Activated CD8-positive, alpha-beta T cell treated with anti-CD3 and anti-CD28 coated beads for 36 hours (primary cell): ENCODE results near the gene LGSN. TPM values are rescaled to one million over a fixed set of nuclear protein-coding genes. Genes with fewer than 3 reads are reported as not detected.
"Not testable (repeated sequence)": the region's sequence is repeated elsewhere in the genome, so short reads cannot be mapped to it uniquely, and the experiment has no call there.

Experiments
- ATAC-seq: fragments of 200-7000 bp; cut with Tn5 transposase; one replicate; pipeline ENCODE4 v1.10.0; 2021; ENCODE audit warnings: mild to moderate bottlenecking, moderate library complexity
- CTCF ChIA-PET: fragments of 350-600 bp; sonication (Branson Sonifier 250); formaldehyde crosslinking; loops from one replicate; lab custom pipeline; 2021; ENCODE audit warnings: antibody characterized with exemption; lab: Charles Lee
- POLR2A ChIA-PET: fragments of 350-600 bp; sonication (Branson Sonifier 250); formaldehyde crosslinking; loops from one replicate; lab custom pipeline; 2021; ENCODE audit warnings: antibody characterized with exemption; lab: Charles Lee
- DNase-seq: peaks from one replicate; pipeline ENCODE4 v3.0.0-alpha.2; 2020
- H3K27ac Mint-ChIP-seq: one replicate; pipeline ENCODE4 v1.8.0; 2021; ENCODE audit warnings: mild to moderate bottlenecking, mixed read lengths
- H3K27me3 Mint-ChIP-seq: one replicate; pipeline ENCODE4 v1.8.0; 2021; ENCODE audit warnings: mixed read lengths
- H3K36me3 Mint-ChIP-seq: one replicate; pipeline ENCODE4 v1.8.0; 2021; ENCODE audit warnings: low read depth, mixed read lengths
- H3K4me1 Mint-ChIP-seq: one replicate; pipeline ENCODE4 v1.8.0; 2021; ENCODE audit warnings: low read depth, mixed read lengths
- H3K4me3 Mint-ChIP-seq: one replicate; pipeline ENCODE4 v1.8.0; 2021; ENCODE audit warnings: mild to moderate bottlenecking, moderate library complexity, mixed read lengths
- H3K9me3 Mint-ChIP-seq: one replicate; pipeline ENCODE4 v1.8.0; 2021; ENCODE audit warnings: mixed read lengths
- CTCF ChIP-seq: fragments of 200-600 bp; IDR thresholded peaks from one replicate; pipeline ENCODE4 v1.8.0; 2022; ENCODE audit warnings: antibody characterized with exemption, mild to moderate bottlenecking
- intact Hi-C: fragments of 100-400 bp; cut with micrococcal nuclease; formaldehyde crosslinking; loops from one replicate; pipeline ENCODE4 v1.10.0; 2022
- total RNA-seq, 2 experiments: library from RNA; stranded (reverse); gene quantifications; one replicate each; pipeline ENCODE4 v1.2.3, GENCODE V29; 2021

LGSN gene
- total RNA-seq, 2 experiments from 2014 or later = not detected

GRCh38 chr6:63346217-63346835 lies 26.5 kb upstream of the LGSN start:
- no peak for DNase-seq
- Mint-ChIP-seq H3K4me1 (no peaks in the 10 kb centered on the region), H3K9me3 (no peaks in the 10 kb centered on the region), H3K27ac (no peak overlapping the region), H3K27me3 (no peaks in the 10 kb centered on the region), H3K36me3 (no peaks in the 10 kb centered on the region), H3K4me3 (no peak overlapping the region)
- ChIA-PET CTCF (no interaction called here), POLR2A (no interaction called here)
- no peak for ATAC-seq
- intact Hi-C loops = no loop called here
- TF ChIP-seq CTCF = no peak

- ATAC-seq (no peak), DNase-seq (no peak)
- Mint-ChIP-seq H3K4me3 (no peak overlapping the region), H3K9me3 (peaks cover 12% of the 10 kb centered on the region), H3K27me3 (no peaks in the 10 kb centered on the region), H3K36me3 (no peaks in the 10 kb centered on the region), H3K27ac (no peak overlapping the region), H3K4me1 (no peaks in the 10 kb centered on the region)
- ChIA-PET POLR2A (no interaction called here), CTCF (no interaction called here)
- intact Hi-C loops = no loop called here
- TF ChIP-seq CTCF = no peak
Observed at GRCh38 chr6:63340351-63340750, 20.6 kb upstream of the LGSN start.

GRCh38 chr6:63334652-63335051 lies 14.9 kb upstream of the LGSN start:
- CTCF ChIA-PET = interaction anchor here (1.2 kb wide), 1 partner anchor 240 kb away, joined by 3 read pairs; no protein-coding TSS in a partner anchor
- intact Hi-C loops, H3K4me1 Mint-ChIP-seq, H3K27ac Mint-ChIP-seq, H3K4me3 Mint-ChIP-seq, ATAC-seq, POLR2A ChIA-PET, DNase-seq, H3K27me3 Mint-ChIP-seq, H3K36me3 Mint-ChIP-seq, H3K9me3 Mint-ChIP-seq: not testable (repeated sequence)

- intact Hi-C loops = no loop called here
- Mint-ChIP-seq H3K9me3 (peaks cover 2% of the 10 kb centered on the region), H3K4me3 (no peak overlapping the region), H3K27me3 (no peaks in the 10 kb centered on the region), H3K27ac (no peak overlapping the region), H3K36me3 (no peaks in the 10 kb centered on the region), H3K4me1 (no peaks in the 10 kb centered on the region)
- ChIA-PET POLR2A (no interaction called here), CTCF (interaction anchor here (1.2 kb wide), 1 partner anchor 241 kb away, joined by 3 read pairs; no protein-coding TSS in a partner anchor)
- DNase-seq (no peak), ATAC-seq (no peak)
- TF ChIP-seq CTCF = no peak
Observed at GRCh38 chr6:63333440-63333839, 13.7 kb upstream of the LGSN start.

- CTCF ChIA-PET, H3K27ac Mint-ChIP-seq, H3K27me3 Mint-ChIP-seq, H3K9me3 Mint-ChIP-seq, intact Hi-C loops, ATAC-seq, DNase-seq, POLR2A ChIA-PET, H3K4me1 Mint-ChIP-seq, H3K36me3 Mint-ChIP-seq, H3K4me3 Mint-ChIP-seq: not testable (repeated sequence)
Observed at GRCh38 chr6:63326630-63327029, 6.8 kb upstream of the LGSN start.

- Mint-ChIP-seq H3K36me3 (no peaks in the 10 kb centered on the region), H3K9me3 (peaks cover 3% of the 10 kb centered on the region), H3K4me3 (no peak overlapping the region), H3K27me3 (no peaks in the 10 kb centered on the region), H3K27ac (no peak overlapping the region), H3K4me1 (no peaks in the 10 kb centered on the region)
- no peak for TF ChIP-seq CTCF
- CTCF ChIA-PET = no interaction called here
- ATAC-seq (no peak), DNase-seq (no peak)
- intact Hi-C loops = no loop called here
- POLR2A ChIA-PET = no interaction called here
Observed at GRCh38 chr6:63322981-63323380, 3.2 kb upstream of the LGSN start.
